Activated naive CD4-positive, alpha-beta T cell treated with Interleukin-2 at 50 U/mL for 16 hours (primary cell): ENCODE data around the gene COPZ1.
A peak's percentile ranks its signal among the peaks of the same experiment; 100 is the strongest.

Source experiments
- DNase-seq: peaks from one replicate; pipeline ENCODE4 v3.0.0-alpha.2; 2020

Gene COPZ1

GRCh38 chr12:54379398-54380201, 54.7 kb downstream of the COPZ1 start:
- DNase-seq: peak; percentile 90

GRCh38 chr12:54381136-54381535, 56.2 kb downstream of the COPZ1 start:
- no peak for DNase-seq

- DNase-seq: no peak
Observed at GRCh38 chr12:54383041-54383609, 58.2 kb downstream of the COPZ1 start.

- DNase-seq: no peak
Observed at GRCh38 chr12:54384591-54385041, 59.7 kb downstream of the COPZ1 start, which contains the start of gene ZNF385A. Gene ZNF385A (minus strand): TSS chr12:54384733. CDS start chr12:54384514, 219 bp downstream.

GRCh38 chr12:54385251-54385914, 60.5 kb downstream of the COPZ1 start:
- no peak for DNase-seq

GRCh38 chr12:54386403-54387113, 61.6 kb downstream of the COPZ1 start:
- DNase-seq: no peak

- no peak for DNase-seq
Observed at GRCh38 chr12:54387114-54387467, 62.2 kb downstream of the COPZ1 start.

- DNase-seq: no peak
Observed at GRCh38 chr12:54388237-54389133, 63.6 kb downstream of the COPZ1 start.

- DNase-seq: no peak
Observed at GRCh38 chr12:54389134-54389508, 64.2 kb downstream of the COPZ1 start.

- no peak for DNase-seq
Observed at GRCh38 chr12:54389607-54390175, 64.8 kb downstream of the COPZ1 start.

- DNase-seq: no peak
Observed at GRCh38 chr12:54390176-54390667, 65.3 kb downstream of the COPZ1 start.

GRCh38 chr12:54390668-54391551, 66.0 kb downstream of the COPZ1 start:
- peak; percentile 73 for DNase-seq

GRCh38 chr12:54392485-54393206, 67.7 kb downstream of the COPZ1 start:
- DNase-seq: no peak

- no peak for DNase-seq
Observed at GRCh38 chr12:54393207-54393609, 68.3 kb downstream of the COPZ1 start.

GRCh38 chr12:54393743-54394142, 68.8 kb downstream of the COPZ1 start:
- no peak for DNase-seq

- peak; percentile 46 for DNase-seq
Observed at GRCh38 chr12:54394281-54394719, 69.4 kb downstream of the COPZ1 start.

- no peak for DNase-seq
Observed at GRCh38 chr12:54394986-54395385, 70.1 kb downstream of the COPZ1 start.

GRCh38 chr12:54395545-54395944, 70.6 kb downstream of the COPZ1 start:
- no peak for DNase-seq

- DNase-seq: no peak
Observed at GRCh38 chr12:54397157-54397556, 72.2 kb downstream of the COPZ1 start.

- DNase-seq: no peak
Observed at GRCh38 chr12:54398218-54398617, 73.3 kb downstream of the COPZ1 start.
